Activated naive CD8-positive, alpha-beta T cell treated with anti-CD3 and anti-CD28 coated beads for 36 hours (primary cell): Measurements from ENCODE around the gene AMBRA1. TPM values are rescaled to one million over a fixed set of nuclear protein-coding genes. Genes with fewer than 3 reads are reported as not detected.
A peak's percentile ranks its signal among the peaks of the same experiment; 100 is the strongest.

ENCODE experiments used
- DNase-seq: peaks from one replicate; pipeline ENCODE4 v3.0.0; 2021
- H3K27ac Mint-ChIP-seq: one replicate; pipeline ENCODE4 v1.8.0; 2022; ENCODE audit warnings: mild to moderate bottlenecking, moderate library complexity, mixed read lengths
- H3K27me3 Mint-ChIP-seq: one replicate; pipeline ENCODE4 v1.8.0; 2022; ENCODE audit warnings: mild to moderate bottlenecking, mixed read lengths
- H3K36me3 Mint-ChIP-seq: one replicate; pipeline ENCODE4 v1.8.0; 2021; ENCODE audit warnings: mild to moderate bottlenecking, mixed read lengths
- H3K4me1 Mint-ChIP-seq: one replicate; pipeline ENCODE4 v1.8.0; 2021; ENCODE audit warnings: mixed read lengths
- H3K4me3 Mint-ChIP-seq: one replicate; pipeline ENCODE4 v1.8.0; 2022; ENCODE audit warnings: mild to moderate bottlenecking, moderate library complexity, mixed read lengths
- H3K9me3 Mint-ChIP-seq: one replicate; pipeline ENCODE4 v1.8.0; 2022; ENCODE audit warnings: mixed read lengths
- total RNA-seq, 2 experiments: library from RNA; stranded (reverse); gene quantifications; one replicate each; pipeline ENCODE4 v1.2.3, GENCODE V29; 2021

The AMBRA1 gene
- total RNA-seq, 2 experiments from 2014 or later: 24.6 to 27.2 TPM

DNA sequence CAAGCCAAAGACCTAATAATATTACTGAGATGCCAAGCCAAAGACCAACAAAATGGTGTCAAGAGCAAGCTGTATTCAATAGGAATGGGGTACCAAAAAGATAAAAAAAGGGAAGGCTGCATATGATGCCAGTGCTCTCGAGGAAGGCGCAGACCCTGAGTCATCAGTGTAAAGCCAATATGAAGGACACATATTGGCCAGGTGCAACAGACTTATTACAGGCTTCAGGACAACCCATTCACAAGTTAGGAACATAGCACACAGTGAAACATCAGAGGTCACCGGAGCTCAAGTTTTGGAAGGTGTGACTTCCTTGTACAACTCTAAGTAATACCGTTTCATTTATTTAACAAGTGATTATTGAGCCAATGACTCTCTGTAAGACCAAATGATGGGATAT is 58.1 kb downstream of the AMBRA1 start:
- Mint-ChIP-seq H3K9me3 (no peaks in the 10 kb centered on the region), H3K4me3 (no peak overlapping the region), H3K27ac (no peak overlapping the region), H3K36me3 (no peaks in the 10 kb centered on the region), H3K27me3 (no peaks in the 10 kb centered on the region), H3K4me1 (peaks cover 31% of the 10 kb centered on the region)
- no peak for DNase-seq

DNA sequence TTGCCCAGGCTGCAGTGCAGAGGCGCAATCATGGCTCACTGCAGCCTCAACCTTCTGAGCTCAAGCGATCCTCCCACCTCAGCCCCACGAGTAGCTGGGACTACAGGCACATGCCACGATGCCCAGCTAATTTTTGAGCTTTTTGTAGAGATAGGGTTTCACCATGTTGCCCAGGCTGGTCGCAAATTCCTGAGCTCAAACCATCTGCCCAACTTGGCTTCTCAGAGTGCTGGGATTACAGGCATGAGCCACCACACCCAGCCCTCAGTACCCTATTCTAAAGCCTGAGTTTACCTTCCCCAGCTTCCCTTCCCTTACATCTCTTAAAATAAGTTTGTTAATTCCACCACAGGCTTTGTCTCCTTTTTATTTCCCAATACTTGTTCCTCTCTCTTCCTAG is 59.1 kb downstream of the AMBRA1 start:
- Mint-ChIP-seq H3K4me1 (peaks cover 31% of the 10 kb centered on the region), H3K27ac (no peak overlapping the region)

DNA sequence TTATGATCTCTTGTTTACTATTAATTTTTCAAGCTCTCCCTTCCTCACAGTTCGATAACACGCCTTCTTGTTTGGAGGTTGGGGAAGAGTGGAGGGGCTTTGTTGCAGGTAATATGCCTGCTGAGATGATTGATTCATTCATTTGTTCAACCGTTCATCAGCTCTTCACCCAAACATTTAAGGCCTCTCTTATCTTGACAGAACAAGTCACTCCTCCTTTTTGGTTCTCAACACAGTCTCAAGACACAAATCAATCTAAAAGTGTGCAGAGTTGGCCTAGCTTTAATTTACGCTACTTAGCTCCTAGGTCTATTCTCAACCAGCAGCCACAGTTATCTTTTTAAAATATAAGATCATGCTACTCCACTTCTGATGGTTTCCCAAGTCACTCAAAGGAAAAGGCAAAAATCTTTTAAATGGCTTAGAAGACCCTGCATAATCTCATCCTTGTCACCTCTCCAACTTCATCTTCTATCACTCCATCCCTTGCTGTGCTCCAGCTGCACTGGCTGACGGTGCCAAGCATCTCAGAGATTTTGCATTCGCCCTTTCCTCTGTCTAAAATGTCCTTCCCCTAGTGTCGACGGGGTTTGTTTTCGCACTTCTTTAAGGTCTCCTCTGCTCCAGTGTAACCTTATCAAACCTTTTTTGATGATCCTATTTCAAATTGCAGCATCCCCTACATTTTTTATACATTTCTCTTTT is 60.3 kb downstream of the AMBRA1 start:
- Mint-ChIP-seq H3K4me3 (no peak overlapping the region), H3K27me3 (no peaks in the 10 kb centered on the region), H3K27ac (peak overlapping the region; percentile 5), H3K9me3 (no peaks in the 10 kb centered on the region), H3K36me3 (no peaks in the 10 kb centered on the region), H3K4me1 (peaks cover 41% of the 10 kb centered on the region)
- DNase-seq: no peak

More for the DNA sequence above, 59.1 kb downstream of the AMBRA1 start:
- Mint-ChIP-seq H3K27me3 (no peaks in the 10 kb centered on the region), H3K36me3 (no peaks in the 10 kb centered on the region), H3K9me3 (no peaks in the 10 kb centered on the region), H3K4me3 (no peak overlapping the region)
- no peak for DNase-seq

DNA sequence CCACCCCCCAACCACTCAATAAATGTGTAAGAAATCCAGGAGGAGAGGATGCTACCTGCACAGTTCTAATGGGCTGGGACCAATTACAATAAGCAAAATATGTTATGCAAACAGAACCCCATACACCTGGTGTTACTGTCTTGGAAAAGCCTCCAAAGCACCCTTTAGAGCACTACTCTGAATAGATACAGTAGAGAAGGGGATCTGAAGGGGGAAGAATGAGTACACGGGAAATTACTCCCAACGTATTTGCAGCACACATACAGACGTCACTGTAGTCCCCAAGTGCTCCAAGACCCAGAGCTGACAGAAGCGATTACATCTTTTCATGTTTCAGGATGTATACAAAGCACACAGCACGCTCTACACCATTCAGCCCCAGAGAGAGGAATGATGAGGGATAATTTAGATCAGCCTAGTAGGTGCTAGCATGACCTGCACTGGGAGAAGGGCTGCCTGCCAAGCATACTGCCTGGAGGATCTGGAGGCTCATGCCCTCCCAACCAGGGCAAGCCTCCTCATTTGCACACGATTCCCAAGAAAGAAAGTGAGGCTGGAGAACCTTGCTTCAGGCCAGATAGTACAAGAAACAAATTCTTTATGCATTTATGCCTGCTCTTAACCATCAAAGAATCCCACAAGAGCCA is 63.8 kb downstream of the AMBRA1 start:
- Mint-ChIP-seq H3K9me3 (peaks cover 5% of the 10 kb centered on the region), H3K27me3 (no peaks in the 10 kb centered on the region), H3K4me1 (peaks cover 32% of the 10 kb centered on the region), H3K36me3 (peaks cover 19% of the 10 kb centered on the region), H3K27ac (no peak overlapping the region), H3K4me3 (no peak overlapping the region)
- DNase-seq: no peak

DNA sequence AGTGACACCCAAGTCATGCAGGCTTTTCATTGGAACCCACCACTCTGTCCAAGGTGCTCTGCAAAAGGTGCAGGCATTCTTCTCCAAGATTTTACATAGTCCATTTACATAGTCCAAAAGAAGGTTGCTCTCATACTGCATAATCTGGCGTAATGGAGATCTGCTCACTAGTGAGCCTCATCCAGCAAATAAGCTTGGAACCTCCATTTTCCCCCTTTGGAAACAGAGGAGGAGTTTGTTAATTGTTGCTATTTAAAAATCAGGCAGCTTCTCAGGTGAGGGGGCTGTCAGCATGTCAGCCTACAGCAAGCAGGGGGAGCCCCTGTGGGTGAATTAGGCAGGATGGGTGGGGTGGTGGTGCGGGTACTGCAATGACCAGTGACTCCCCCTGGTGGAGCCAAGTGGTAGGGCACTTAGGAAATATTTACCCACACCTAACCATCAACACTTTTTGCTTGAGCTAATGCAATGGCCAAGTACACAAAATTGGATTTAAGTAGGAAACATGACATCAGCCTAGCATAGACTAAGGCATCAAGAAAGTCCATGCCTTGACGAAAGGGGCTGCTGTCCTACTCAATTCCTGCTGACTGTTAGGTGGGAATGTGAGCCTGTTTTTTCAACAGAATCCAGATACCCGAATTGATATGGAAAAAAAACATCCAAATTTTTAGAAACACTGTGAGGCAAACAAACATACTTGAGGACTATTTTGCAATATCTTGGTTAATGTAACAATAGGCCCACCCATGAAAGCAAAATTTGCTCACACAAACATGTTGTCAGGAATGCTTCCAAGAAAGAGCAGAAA is 64.5 kb downstream of the AMBRA1 start:
- peaks cover 29% of the 10 kb centered on the region for H3K4me1 Mint-ChIP-seq
- H3K36me3 Mint-ChIP-seq: peaks cover 19% of the 10 kb centered on the region
- H3K4me3 Mint-ChIP-seq: no peak overlapping the region
- peak; percentile 79 for DNase-seq
- H3K9me3 Mint-ChIP-seq: peaks cover 5% of the 10 kb centered on the region
- peak overlapping the region; percentile 50 for H3K27ac Mint-ChIP-seq
- no peaks in the 10 kb centered on the region for H3K27me3 Mint-ChIP-seq

DNA sequence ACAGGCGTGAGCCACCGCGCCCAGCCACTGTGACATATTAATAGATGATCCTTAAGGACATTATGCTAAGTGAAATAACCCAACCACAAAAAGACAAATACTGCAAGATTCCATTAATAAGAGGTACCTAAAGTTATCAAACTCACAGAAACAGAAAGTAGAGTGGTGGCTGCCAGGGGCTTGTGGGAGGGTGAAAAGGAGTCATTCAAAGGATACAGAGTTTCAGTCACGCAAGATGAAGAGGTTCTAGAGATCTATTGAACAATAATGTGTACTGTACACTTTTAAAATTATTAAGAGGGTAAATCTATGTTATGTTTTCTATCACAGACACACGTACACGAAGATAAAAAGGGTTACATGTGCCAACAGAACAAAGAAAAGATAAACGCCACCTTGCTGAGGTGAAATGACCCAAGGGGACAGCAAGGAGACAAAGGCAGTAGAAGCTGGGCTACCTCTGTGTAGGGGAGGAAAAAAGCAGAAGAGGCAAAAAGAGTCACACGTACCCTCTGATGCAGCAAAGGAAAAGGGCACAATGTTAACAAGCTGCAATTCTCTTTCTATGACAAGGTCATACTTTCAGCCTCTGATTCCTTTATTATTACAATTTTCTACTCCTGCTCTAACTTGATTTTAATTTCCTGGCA is 65.3 kb downstream of the AMBRA1 start:
- no peak overlapping the region for H3K4me3 Mint-ChIP-seq
- H3K27ac Mint-ChIP-seq: peak overlapping the region; percentile 50
- no peaks in the 10 kb centered on the region for H3K27me3 Mint-ChIP-seq
- H3K4me1 Mint-ChIP-seq: peaks cover 29% of the 10 kb centered on the region
- peak; percentile 10 for DNase-seq
- H3K9me3 Mint-ChIP-seq: peaks cover 5% of the 10 kb centered on the region
- H3K36me3 Mint-ChIP-seq: peaks cover 19% of the 10 kb centered on the region

DNA sequence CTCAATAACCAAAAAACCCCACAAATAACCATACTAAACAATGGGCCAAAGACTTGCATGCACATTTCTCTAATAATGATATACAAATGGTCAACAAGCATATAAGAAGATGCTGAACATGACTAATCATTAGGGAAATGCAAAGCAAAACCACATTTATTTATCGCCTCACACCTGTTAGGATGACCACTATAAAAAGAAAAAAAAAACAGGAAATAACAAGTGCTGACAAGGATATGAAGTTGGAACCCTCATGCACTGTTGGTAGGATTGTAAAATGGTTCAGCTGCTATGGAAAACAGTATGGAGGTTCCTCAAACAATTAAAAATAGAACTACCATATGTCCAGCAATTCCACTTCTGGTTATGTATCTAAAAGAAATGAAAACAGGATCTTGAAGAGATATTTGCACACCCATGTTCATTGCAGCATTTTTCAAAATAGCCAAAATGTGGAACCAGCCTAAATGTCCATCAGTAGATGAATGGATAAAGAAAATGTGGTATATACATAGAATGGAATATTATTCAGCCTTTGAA is 66.2 kb downstream of the AMBRA1 start:
- Mint-ChIP-seq H3K4me1 (peaks cover 30% of the 10 kb centered on the region), H3K4me3 (no peak overlapping the region), H3K9me3 (peaks cover 5% of the 10 kb centered on the region), H3K27ac (no peak overlapping the region), H3K36me3 (peaks cover 19% of the 10 kb centered on the region), H3K27me3 (no peaks in the 10 kb centered on the region)
- DNase-seq: no peak

DNA sequence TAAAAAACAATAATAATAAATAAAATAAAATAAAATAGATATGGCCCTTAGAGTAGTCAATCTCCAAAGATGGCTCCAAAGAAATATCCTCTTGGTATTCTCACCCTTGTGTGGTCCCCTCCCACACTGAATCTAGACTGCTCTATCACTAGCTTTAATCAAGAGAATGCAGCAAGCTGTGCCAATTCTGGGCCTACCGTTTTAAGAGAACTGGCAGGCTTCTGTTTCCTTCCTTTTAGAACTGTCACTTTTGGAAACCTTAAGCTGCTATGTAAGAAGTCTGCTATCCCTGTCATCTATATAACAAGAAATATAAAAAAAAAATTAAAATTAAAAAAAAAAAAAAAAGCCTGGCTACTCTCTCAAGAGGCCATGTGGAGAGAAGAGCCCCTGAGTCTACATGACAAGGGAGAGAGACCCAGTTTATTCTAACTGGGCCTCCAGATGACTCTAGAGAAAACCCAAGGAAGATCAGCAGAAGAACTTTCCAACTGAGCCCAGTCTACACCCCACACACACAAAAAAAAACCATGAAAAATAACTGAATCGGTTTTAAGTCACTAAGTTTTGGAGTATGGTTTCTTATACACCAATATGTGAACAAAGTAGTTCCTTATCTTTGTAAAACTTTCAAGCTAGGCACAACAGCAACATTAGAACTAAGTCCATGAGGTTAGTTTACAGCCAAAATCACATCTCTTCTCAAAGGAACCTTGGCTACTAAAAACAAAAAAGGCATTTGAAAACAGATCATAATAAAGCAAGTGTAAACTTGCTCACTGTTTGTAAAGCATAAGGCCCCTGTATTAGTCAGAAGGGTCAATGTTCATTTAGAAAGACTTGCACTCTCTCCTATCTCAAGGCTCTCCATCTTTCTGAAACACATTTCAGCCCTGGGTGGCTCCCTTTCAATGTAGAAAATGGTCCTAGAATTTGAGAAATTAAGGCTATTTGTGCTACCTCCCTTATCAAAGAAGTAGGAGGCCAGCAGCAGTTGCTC is 67.3 kb downstream of the AMBRA1 start:
- peaks cover 5% of the 10 kb centered on the region for H3K9me3 Mint-ChIP-seq
- H3K27ac Mint-ChIP-seq: no peak overlapping the region
- no peaks in the 10 kb centered on the region for H3K27me3 Mint-ChIP-seq
- peaks cover 20% of the 10 kb centered on the region for H3K36me3 Mint-ChIP-seq
- H3K4me1 Mint-ChIP-seq: peaks cover 39% of the 10 kb centered on the region
- no peak for DNase-seq
- no peak overlapping the region for H3K4me3 Mint-ChIP-seq

DNA sequence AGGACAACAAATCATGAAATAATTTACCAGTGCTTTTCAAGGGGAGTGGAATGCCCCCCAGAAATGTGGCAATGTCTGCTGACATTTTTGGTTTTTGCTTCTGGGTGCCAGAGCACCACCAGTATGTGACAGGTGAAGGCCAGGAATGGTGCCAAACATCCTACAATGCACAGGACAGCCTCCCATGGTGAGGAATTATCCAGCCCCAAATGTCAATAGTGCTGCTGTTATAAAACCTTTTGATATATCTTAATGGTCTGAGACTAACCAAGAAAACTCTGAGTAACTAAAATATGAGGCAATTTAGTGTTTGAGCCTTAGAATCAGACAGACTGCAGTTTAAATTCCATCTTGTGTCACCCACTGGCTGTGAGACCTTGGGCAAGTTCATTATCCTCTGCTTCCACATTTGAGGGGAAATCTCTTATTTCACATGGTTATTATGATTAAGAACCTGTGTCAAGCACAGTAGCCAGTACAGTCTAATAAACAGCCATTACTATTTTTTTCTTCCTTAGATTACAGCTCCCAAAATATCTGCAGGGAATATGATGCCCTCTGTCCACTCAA is 69.5 kb downstream of the AMBRA1 start:
- Mint-ChIP-seq H3K9me3 (peaks cover 5% of the 10 kb centered on the region), H3K27me3 (no peaks in the 10 kb centered on the region), H3K36me3 (peaks cover 22% of the 10 kb centered on the region), H3K27ac (no peak overlapping the region), H3K4me3 (no peak overlapping the region), H3K4me1 (peaks cover 35% of the 10 kb centered on the region)
- no peak for DNase-seq

DNA sequence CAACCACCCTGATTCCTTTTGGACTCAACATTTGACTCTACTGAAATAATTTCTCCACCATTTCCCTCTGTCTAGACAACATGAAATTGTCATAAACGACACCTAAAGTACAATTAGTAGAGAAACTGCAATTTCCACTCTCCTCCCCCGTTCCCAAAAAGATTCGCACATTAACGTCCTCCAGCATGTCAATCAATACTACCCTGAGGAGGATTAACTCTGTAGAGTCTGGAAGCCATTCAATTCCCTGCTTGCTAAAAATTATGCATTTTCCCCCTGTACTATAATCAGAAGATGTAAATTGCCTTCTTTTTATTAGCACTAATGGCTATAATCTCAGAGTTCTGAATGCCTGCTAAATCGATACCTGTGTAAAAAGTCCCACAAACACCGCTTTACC is 70.5 kb downstream of the AMBRA1 start:
- peaks cover 25% of the 10 kb centered on the region for H3K4me1 Mint-ChIP-seq
- H3K4me3 Mint-ChIP-seq: no peak overlapping the region
- H3K27ac Mint-ChIP-seq: no peak overlapping the region

DNA sequence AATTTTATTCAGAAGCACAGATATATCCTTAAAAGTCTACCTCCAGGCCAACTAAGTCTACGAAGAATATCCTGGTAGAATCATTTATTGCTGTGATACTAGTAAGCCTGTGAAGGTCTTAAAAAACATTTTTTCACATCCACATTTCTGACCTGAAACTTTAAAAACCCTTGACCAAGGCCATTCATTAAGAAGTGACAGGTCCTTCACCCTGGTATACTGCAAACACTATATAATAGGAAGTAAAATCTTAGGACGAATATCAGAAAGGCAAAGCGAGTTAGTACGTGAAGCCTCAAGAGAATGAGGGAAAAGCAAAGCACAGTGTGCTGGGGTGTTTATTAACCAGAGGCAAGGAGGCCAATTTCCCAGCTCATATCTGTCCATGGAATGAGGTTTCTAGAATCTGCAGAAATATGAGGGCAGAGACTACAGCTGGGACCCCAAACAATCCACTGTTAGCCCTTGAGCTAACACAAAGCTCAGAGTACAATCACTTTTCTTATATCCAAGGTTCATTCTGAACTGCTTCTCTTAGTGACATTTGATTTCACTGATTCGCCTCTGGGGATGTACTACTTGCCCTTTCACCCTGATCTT is 71.0 kb downstream of the AMBRA1 start:
- H3K4me1 Mint-ChIP-seq: peaks cover 23% of the 10 kb centered on the region
- H3K27me3 Mint-ChIP-seq: no peaks in the 10 kb centered on the region
- no peak overlapping the region for H3K4me3 Mint-ChIP-seq
- H3K36me3 Mint-ChIP-seq: peaks cover 22% of the 10 kb centered on the region
- peaks cover 5% of the 10 kb centered on the region for H3K9me3 Mint-ChIP-seq
- H3K27ac Mint-ChIP-seq: no peak overlapping the region
- no peak for DNase-seq

More for the DNA sequence above, 70.5 kb downstream of the AMBRA1 start:
- Mint-ChIP-seq H3K9me3 (peaks cover 5% of the 10 kb centered on the region), H3K27me3 (no peaks in the 10 kb centered on the region), H3K36me3 (peaks cover 22% of the 10 kb centered on the region)
- DNase-seq: no peak

DNA sequence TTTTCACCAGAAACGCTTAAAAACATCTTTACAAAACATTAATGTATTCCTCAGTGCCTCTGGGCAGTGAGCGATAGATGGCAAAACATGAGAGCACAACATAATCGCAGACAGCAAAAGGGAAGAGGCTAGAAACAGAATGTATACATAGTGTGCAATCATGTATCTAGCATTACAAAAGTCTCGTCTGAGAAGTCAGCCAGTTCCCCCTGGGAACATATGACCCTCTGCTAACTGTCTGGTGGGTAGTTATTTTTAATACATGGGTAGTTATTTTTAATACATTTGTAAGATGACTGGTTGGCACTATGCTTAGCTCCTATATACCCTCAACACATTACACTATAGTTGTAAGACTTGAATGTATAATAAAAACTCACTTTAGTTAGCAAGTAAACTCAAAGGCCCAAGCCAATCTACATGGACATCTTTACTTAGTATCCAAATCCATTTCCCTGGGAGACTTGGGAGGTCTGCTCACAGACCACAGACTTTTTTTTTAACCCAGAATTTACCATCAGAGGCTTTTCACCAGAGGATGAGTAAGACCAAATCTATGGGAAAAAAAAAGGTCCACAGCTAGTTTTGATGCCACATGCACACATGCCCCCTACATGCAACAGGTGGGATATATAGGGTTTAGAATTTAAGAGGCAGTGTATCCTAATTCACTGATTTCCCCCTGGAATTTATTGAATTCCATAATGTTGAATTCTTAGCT is 71.7 kb downstream of the AMBRA1 start:
- H3K36me3 Mint-ChIP-seq: peaks cover 18% of the 10 kb centered on the region
- H3K27me3 Mint-ChIP-seq: no peaks in the 10 kb centered on the region
- H3K4me1 Mint-ChIP-seq: peaks cover 19% of the 10 kb centered on the region
- no peak for DNase-seq
- no peak overlapping the region for H3K4me3 Mint-ChIP-seq
- H3K9me3 Mint-ChIP-seq: peaks cover 4% of the 10 kb centered on the region
- H3K27ac Mint-ChIP-seq: no peak overlapping the region
